CD8-positive, alpha-beta memory T cell (primary cell): ENCODE results near the gene DZIP3. TPM values are rescaled to one million over a fixed set of nuclear protein-coding genes. Genes with fewer than 3 reads are reported as not detected.
A peak's percentile ranks its signal among the peaks of the same experiment; 100 is the strongest.

Experiments used
- CTCF ChIA-PET: fragments of 350-600 bp; sonication (Branson Sonifier 250); formaldehyde crosslinking; loops from one replicate; lab custom pipeline; 2021; ENCODE audit warnings: antibody characterized with exemption; lab: Charles Lee
- POLR2A ChIA-PET: fragments of 350-600 bp; sonication (Branson Sonifier 250); formaldehyde crosslinking; loops from one replicate; lab custom pipeline; 2021; ENCODE audit warnings: antibody characterized with exemption; lab: Charles Lee
- DNase-seq, 5 donors: peaks; one replicate each; pipeline versions ENCODE4 v3.0.0 to v3.0.0-alpha.2; 2020 to 2022; ENCODE audit warnings: mixed read lengths in 1 of 5
- H3K27ac ChIP-seq: one replicate; pipeline ENCODE4 v1.7.0; 2013; ENCODE audit warnings: low read depth, mild to moderate bottlenecking, low read length, moderate library complexity
- H3K27me3 ChIP-seq: 2 replicates; pipeline ENCODE4 v1.7.0; 2013; ENCODE audit warnings: low read length, mild to moderate bottlenecking; ENCODE audit not compliant: insufficient read depth, poor library complexity, severe bottlenecking
- H3K36me3 ChIP-seq: 2 replicates; pipeline ENCODE4 v1.7.0; 2013; ENCODE audit warnings: mild to moderate bottlenecking, low read length, moderate library complexity; ENCODE audit not compliant: insufficient read depth
- H3K4me1 ChIP-seq: 2 replicates; pipeline ENCODE4 v1.7.0; 2013; ENCODE audit warnings: mild to moderate bottlenecking, low read length, moderate library complexity; ENCODE audit not compliant: insufficient read depth
- H3K4me3 ChIP-seq: 2 replicates; pipeline ENCODE4 v1.7.0; 2013; ENCODE audit warnings: mild to moderate bottlenecking, low read length
- H3K9me3 ChIP-seq: 2 replicates; pipeline ENCODE4 v1.7.0; 2013; ENCODE audit warnings: mild to moderate bottlenecking, low read length
- H3K27ac Mint-ChIP-seq, 8 donors: one replicate each; pipeline ENCODE4 v1.8.0; 2020 to 2021; ENCODE audit warnings: mixed read lengths in 8 of 8, mild to moderate bottlenecking in 6 of 8, inconsistent platforms in 3 of 8, moderate library complexity in 3 of 8
- H3K27me3 Mint-ChIP-seq, 2 donors: one replicate each; pipeline ENCODE4 v1.8.0; 2020 to 2021; ENCODE audit warnings: mixed read lengths in 2 of 2, mild to moderate bottlenecking in 1 of 2, moderate library complexity in 1 of 2
- H3K36me3 Mint-ChIP-seq, 3 donors: one replicate each; pipeline ENCODE4 v1.8.0; 2020 to 2021; ENCODE audit warnings: mixed read lengths in 3 of 3, inconsistent platforms in 1 of 3, mild to moderate bottlenecking in 1 of 3
- H3K4me1 Mint-ChIP-seq, 3 donors: one replicate each; pipeline ENCODE4 v1.8.0; 2020 to 2021; ENCODE audit warnings: mixed read lengths in 3 of 3, inconsistent platforms in 1 of 3, mild to moderate bottlenecking in 1 of 3
- H3K4me3 Mint-ChIP-seq, 7 donors: one replicate each; pipeline ENCODE4 v1.8.0; 2020 to 2021; ENCODE audit warnings: mixed read lengths in 7 of 7, mild to moderate bottlenecking in 6 of 7, moderate library complexity in 4 of 7, inconsistent platforms in 2 of 7
- H3K9me3 Mint-ChIP-seq, 5 donors: one replicate each; pipeline ENCODE4 v1.8.0; 2020 to 2022; ENCODE audit warnings: mixed read lengths in 5 of 5, mild to moderate bottlenecking in 3 of 5, moderate library complexity in 2 of 5, inconsistent platforms in 1 of 5
- polyA plus RNA-seq: library from polyadenylated mRNA; unstranded; fragments of 300-500 nt; fragmentation: Illumina TruSeq; gene quantifications from one replicate; pipeline ENCODE4 v1.2.3, GENCODE V29; 2021
- total RNA-seq, 2 experiments: library from RNA; stranded (reverse); gene quantifications; one replicate each; pipeline ENCODE4 v1.2.3, GENCODE V29; 2021

The DZIP3 gene
- total RNA-seq (10 to 100 TPM in 1 of 2 experiments, 1 to 10 TPM in 1; 8.6 to 10.5 TPM), polyA plus RNA-seq (14.3 TPM)

- peak; percentile 71 to 88 (median 86) for DNase-seq
- H3K4me1 Mint-ChIP-seq = peaks cover 29 to 59% (median 49%) of the 10 kb centered on the region in 3 donors
- H3K36me3 ChIP-seq = no peaks in the 10 kb centered on the region
- no peaks in the 10 kb centered on the region for H3K9me3 Mint-ChIP-seq
- peak within 1 kb of the TSS; percentile 98 to 100 (median 99) for H3K27ac Mint-ChIP-seq
- H3K4me1 ChIP-seq = peaks cover 17% of the 10 kb centered on the region
- no peaks in the 10 kb centered on the region for H3K9me3 ChIP-seq
- H3K27ac ChIP-seq = peak within 1 kb of the TSS; percentile 90
- CTCF ChIA-PET = interaction anchor here (0.6 to 6.0 kb wide), 9 partner anchors 8 to 326 kb away, joined by 3 to 75 read pairs (median 3); no protein-coding TSS in a partner anchor
- peak within 1 kb of the TSS; percentile 88 for H3K4me3 ChIP-seq
- peaks cover 0 to 13% (median 0%) of the 10 kb centered on the region in 3 donors for H3K36me3 Mint-ChIP-seq
- POLR2A ChIA-PET = interaction anchor here (0.5 to 3.8 kb wide), 11 partner anchors 11 to 383 kb away, joined by 3 to 99 read pairs (median 4); no protein-coding TSS in a partner anchor
- peak within 1 kb of the TSS; percentile 95 to 99 (median 98) for H3K4me3 Mint-ChIP-seq
- H3K27me3 Mint-ChIP-seq = no peaks in the 10 kb centered on the region
- no peaks in the 10 kb centered on the region for H3K27me3 ChIP-seq
These were observed at the start of gene DZIP3, which contains the start of gene CIP2A for GRCh38 chr3:108589081-108589997. Gene DZIP3 (plus strand): TSS chr3:108589722. CDS start chr3:108605407, 15,685 bp downstream. Gene CIP2A (minus strand): TSS chr3:108589438. CDS start chr3:108589375, 63 bp downstream.

GRCh38 chr3:108546247-108546646, 43.3 kb upstream of the DZIP3 start:
- POLR2A ChIA-PET = no interaction called here
- peaks cover 11 to 24% (median 17%) of the 10 kb centered on the region in 3 donors for H3K4me1 Mint-ChIP-seq
- no peak for DNase-seq
- Histone ChIP-seq H3K9me3 (no peaks in the 10 kb centered on the region), H3K27ac (no peak overlapping the region), H3K4me1 (no peaks in the 10 kb centered on the region), H3K36me3 (no peaks in the 10 kb centered on the region), H3K4me3 (peak overlapping the region; percentile 14), H3K27me3 (no peaks in the 10 kb centered on the region)
- no peaks in the 10 kb centered on the region for H3K27me3 Mint-ChIP-seq
- H3K27ac Mint-ChIP-seq = peak overlapping the region in 6 of 8 donors; percentile 17 to 90 (median 66)
- peaks cover 0 to 7% (median 6%) of the 10 kb centered on the region in 3 donors for H3K36me3 Mint-ChIP-seq
- H3K4me3 Mint-ChIP-seq = peak overlapping the region; percentile 62 to 81 (median 78)
- CTCF ChIA-PET = no interaction called here
- no peaks in the 10 kb centered on the region for H3K9me3 Mint-ChIP-seq

- no peaks in the 10 kb centered on the region for H3K27me3 Mint-ChIP-seq
- peaks cover 0 to 7% (median 6%) of the 10 kb centered on the region in 3 donors for H3K36me3 Mint-ChIP-seq
- no peaks in the 10 kb centered on the region for H3K9me3 ChIP-seq
- no peaks in the 10 kb centered on the region for H3K9me3 Mint-ChIP-seq
- H3K4me3 Mint-ChIP-seq = peak overlapping the region; percentile 62 to 81 (median 78)
- no peaks in the 10 kb centered on the region for H3K4me1 ChIP-seq
- peak overlapping the region in 5 of 8 donors; percentile 4 to 90 (median 51) for H3K27ac Mint-ChIP-seq
- H3K4me3 ChIP-seq = peak overlapping the region; percentile 14
- ChIA-PET POLR2A (no interaction called here), CTCF (no interaction called here)
- H3K27me3 ChIP-seq = no peaks in the 10 kb centered on the region
- no peaks in the 10 kb centered on the region for H3K36me3 ChIP-seq
- no peak overlapping the region for H3K27ac ChIP-seq
- peaks cover 13 to 27% (median 20%) of the 10 kb centered on the region in 3 donors for H3K4me1 Mint-ChIP-seq
- no peak for DNase-seq
These were observed 42.8 kb upstream of the DZIP3 start for GRCh38 chr3:108546692-108547091.

- CTCF ChIA-PET = no interaction called here
- H3K27me3 ChIP-seq = no peaks in the 10 kb centered on the region
- Mint-ChIP-seq H3K36me3 (peaks cover 0 to 4% (median 2%) of the 10 kb centered on the region in 3 donors), H3K4me1 (peaks cover 20 to 38% (median 28%) of the 10 kb centered on the region in 3 donors), H3K27me3 (no peaks in the 10 kb centered on the region), H3K27ac (no peak overlapping the region), H3K9me3 (no peaks in the 10 kb centered on the region), H3K4me3 (no peak overlapping the region)
- H3K4me3 ChIP-seq = no peak overlapping the region
- no peaks in the 10 kb centered on the region for H3K36me3 ChIP-seq
- H3K4me1 ChIP-seq = no peaks in the 10 kb centered on the region
- POLR2A ChIA-PET = no interaction called here
- H3K9me3 ChIP-seq = no peaks in the 10 kb centered on the region
- DNase-seq = no peak
- no peak overlapping the region for H3K27ac ChIP-seq
These were observed 41.2 kb upstream of the DZIP3 start for GRCh38 chr3:108548304-108548703.

- no peaks in the 10 kb centered on the region for H3K27me3 ChIP-seq
- H3K27ac ChIP-seq = no peak overlapping the region
- H3K4me3 ChIP-seq = no peak overlapping the region
- Mint-ChIP-seq H3K27ac (no peak overlapping the region), H3K27me3 (no peaks in the 10 kb centered on the region), H3K9me3 (no peaks in the 10 kb centered on the region), H3K4me3 (no peak overlapping the region), H3K36me3 (peaks cover 0 to 2% (median 0%) of the 10 kb centered on the region in 3 donors), H3K4me1 (peaks cover 20 to 38% (median 28%) of the 10 kb centered on the region in 3 donors)
- POLR2A ChIA-PET = no interaction called here
- CTCF ChIA-PET = no interaction called here
- no peak for DNase-seq
- no peaks in the 10 kb centered on the region for H3K9me3 ChIP-seq
- no peaks in the 10 kb centered on the region for H3K36me3 ChIP-seq
- H3K4me1 ChIP-seq = no peaks in the 10 kb centered on the region
These were observed 40.6 kb upstream of the DZIP3 start for GRCh38 chr3:108548886-108549285.

- Mint-ChIP-seq H3K4me1 (peaks cover 9 to 22% (median 13%) of the 10 kb centered on the region in 3 donors), H3K9me3 (no peaks in the 10 kb centered on the region), H3K36me3 (peaks cover 0 to 1% (median 0%) of the 10 kb centered on the region in 3 donors), H3K27me3 (no peaks in the 10 kb centered on the region), H3K4me3 (peak overlapping the region in 1 of 7 donors; percentile 6), H3K27ac (peak overlapping the region in 5 of 8 donors; percentile 6 to 36 (median 29))
- no peaks in the 10 kb centered on the region for H3K9me3 ChIP-seq
- no peak overlapping the region for H3K4me3 ChIP-seq
- DNase-seq = peak in 2 of 5 donors; percentile 20 to 26
- POLR2A ChIA-PET = interaction anchor here (0.7 kb wide), 1 partner anchor 14 kb away, joined by 3 read pairs; no protein-coding TSS in a partner anchor
- CTCF ChIA-PET = interaction anchor here (0.7 to 2.9 kb wide), 12 partner anchors 9 to 586 kb away, joined by 3 to 28 read pairs (median 3); partner anchors contain the start of genes CIP2A and DZIP3
- H3K27ac ChIP-seq = no peak overlapping the region
- no peaks in the 10 kb centered on the region for H3K4me1 ChIP-seq
- no peaks in the 10 kb centered on the region for H3K27me3 ChIP-seq
- no peaks in the 10 kb centered on the region for H3K36me3 ChIP-seq
These were observed 37.0 kb upstream of the DZIP3 start for GRCh38 chr3:108552267-108553159.

- POLR2A ChIA-PET = no interaction called here
- Mint-ChIP-seq H3K27ac (peak overlapping the region in 1 of 8 donors; percentile 7), H3K27me3 (no peaks in the 10 kb centered on the region), H3K36me3 (peaks cover 0 to 7% (median 0%) of the 10 kb centered on the region in 3 donors), H3K4me3 (no peak overlapping the region), H3K9me3 (no peaks in the 10 kb centered on the region), H3K4me1 (peaks cover 9 to 14% (median 11%) of the 10 kb centered on the region in 3 donors)
- Histone ChIP-seq H3K27ac (no peak overlapping the region), H3K9me3 (no peaks in the 10 kb centered on the region), H3K4me3 (no peak overlapping the region), H3K4me1 (no peaks in the 10 kb centered on the region), H3K36me3 (no peaks in the 10 kb centered on the region), H3K27me3 (no peaks in the 10 kb centered on the region)
- CTCF ChIA-PET = no interaction called here
- no peak for DNase-seq
These were observed 35.3 kb upstream of the DZIP3 start for GRCh38 chr3:108554229-108554628.
